K562 (cell line): ENCODE data around the gene HK1. TPM values are rescaled to one million over a fixed set of nuclear protein-coding genes. Genes with fewer than 3 reads are reported as not detected.
A peak's percentile ranks its signal among the peaks of the same experiment; 100 is the strongest.

Source experiments
- ARID2 ChIP-seq: fragments of 450-650 bp; IDR thresholded peaks from 2 replicates; pipeline ENCODE4 v1.6.1; 2017; ENCODE audit warnings: antibody characterized with exemption, mild to moderate bottlenecking
- CBX1 ChIP-seq: sonication (generic); IDR thresholded peaks from 2 replicates; pipeline ENCODE4 v1.6.1; 2016; ENCODE audit warnings: antibody characterized with exemption, low read depth, mild to moderate bottlenecking
- ELF4 ChIP-seq: fragments of 450-650 bp; formaldehyde crosslinking; IDR thresholded peaks from 2 replicates; pipeline ENCODE4 v1.4.0; 2022; ENCODE audit warnings: missing genetic modification characterization
- ELK1 ChIP-seq: sonication (generic); formaldehyde crosslinking; IDR thresholded peaks from 2 replicates; pipeline ENCODE4 v1.8.1; 2022; ENCODE audit warnings: missing genetic modification reagents
- EP300 ChIP-seq: IDR thresholded peaks from 2 replicates; pipeline ENCODE4 v1.6.1; 2012; ENCODE audit warnings: low read length, improper control_type of control experiment
- HBP1 ChIP-seq: fragments of 450-650 bp; formaldehyde crosslinking; IDR thresholded peaks from 2 replicates; pipeline ENCODE4 v1.4.0; 2022; ENCODE audit warnings: missing genetic modification characterization
- HDAC6 ChIP-seq: IDR thresholded peaks from 2 replicates; pipeline ENCODE4 v1.6.1; 2012; ENCODE audit warnings: low read depth, mild to moderate bottlenecking, control low read depth, inconsistent platforms, low read length, moderate library complexity
- HNRNPH1 ChIP-seq: fragments of 200-400 bp; formaldehyde crosslinking; optimal IDR thresholded peaks from 2 replicates; pipeline ENCODE3; 2017; ENCODE audit warnings: low read depth, mild to moderate bottlenecking, low read length, moderate library complexity
- IRF2 ChIP-seq: sonication (generic); formaldehyde crosslinking; IDR thresholded peaks from 2 replicates; pipeline ENCODE4 v1.8.1; 2022; ENCODE audit warnings: mild to moderate bottlenecking, missing genetic modification reagents
- NCOA2 ChIP-seq, 2 experiments: fragments of 450-650 bp; IDR thresholded peaks; 2 replicates each; pipeline ENCODE4 v1.6.1; 2018; ENCODE audit warnings: mild to moderate bottlenecking in 2 of 2, moderate library complexity in 1 of 2; ENCODE audit not compliant: partially characterized antibody in 2 of 2
- NFYB ChIP-seq: IDR thresholded peaks from 2 replicates; pipeline ENCODE4 v1.6.1; 2011; ENCODE audit warnings: mild to moderate bottlenecking, moderate library complexity; ENCODE audit not compliant: insufficient read length; ENCODE audit errors: extremely low read depth
- NR3C1 ChIP-seq: sonication (generic); formaldehyde crosslinking; IDR thresholded peaks from 2 replicates; pipeline ENCODE4 v1.8.1; 2022; ENCODE audit warnings: missing genetic modification reagents
- SOX6 ChIP-seq: fragments of 450-650 bp; IDR thresholded peaks from 2 replicates; pipeline ENCODE4 v1.6.1; 2014; ENCODE audit warnings: mild to moderate bottlenecking
- XRCC3 ChIP-seq: fragments of 450-650 bp; IDR thresholded peaks from 2 replicates; pipeline ENCODE4 v1.6.1; 2017; ENCODE audit warnings: mild to moderate bottlenecking, moderate library complexity
- ZBTB12 ChIP-seq: fragments of 250-450 bp; sonication (Bioruptor Pico); IDR thresholded peaks from 2 replicates; pipeline ENCODE4 v1.4.0; 2020
- ZBTB2 ChIP-seq: fragments of 450-650 bp; IDR thresholded peaks from 2 replicates; pipeline ENCODE4 v1.6.1; 2016; ENCODE audit warnings: antibody characterized with exemption
- ZNF282 ChIP-seq: sonication (generic); formaldehyde crosslinking; IDR thresholded peaks from 2 replicates; pipeline ENCODE4 v1.8.1; 2023; ENCODE audit warnings: missing genetic modification reagents
- ZNF347 ChIP-seq: fragments of 450-650 bp; formaldehyde crosslinking; IDR thresholded peaks from 2 replicates; pipeline ENCODE4 v1.4.0; 2020; ENCODE audit warnings: low read depth, mild to moderate bottlenecking, moderate library complexity
- ZNF408 ChIP-seq: fragments of 250-450 bp; sonication (Bioruptor Pico); IDR thresholded peaks from 2 replicates; pipeline ENCODE4 v1.4.0; 2020; ENCODE audit warnings: low read depth, mild to moderate bottlenecking, moderate library complexity
- ZNF644 ChIP-seq: fragments of 200-800 bp; sonication (Bioruptor generic); IDR thresholded peaks from 2 replicates; pipeline ENCODE4 v1.6.1; 2016; ENCODE audit warnings: low read depth, missing genetic modification characterization, missing compliant biosample characterization
- ZNF707 ChIP-seq: fragments of 250-450 bp; sonication (Bioruptor Pico); conservative IDR thresholded peaks from 2 replicates; pipeline ENCODE4 v1.8.0; 2022; ENCODE audit warnings: inconsistent platforms, mild to moderate bottlenecking, moderate library complexity
- ZNF780A ChIP-seq: fragments of 250-450 bp; sonication (Bioruptor Pico); IDR thresholded peaks from 2 replicates; pipeline ENCODE4 v1.5.0; 2021; ENCODE audit warnings: mild to moderate bottlenecking
- polyA plus RNA-seq, 8 experiments: library from polyadenylated mRNA; depleted of rRNA in 4 of 8; stranded (reverse) in 5 of 8; unstranded in 3 of 8; fragments of >200 nt; fragmentation: Nextera tagmentation in 2 of 8; fragmentation: Illumina TruSeq in 1 of 8; extraction: Ambion mirVana in 2 of 8; extraction: Trizol in 1 of 8; gene quantifications; 2 replicates each; pipeline versions ENCODE4 v1.2.1 to v1.2.3, GENCODE V29; 2011 to 2014; ENCODE audit warnings: inconsistent platforms in 1 of 8, missing spikeins in 1 of 8
- total RNA-seq, 7 experiments: library from RNA; depleted of rRNA in 6 of 7; stranded (reverse); fragments of >200 nt in 6 of 7; fragmentation: Illumina TruSeq in 2 of 7; extraction: Trizol in 2 of 7; gene quantifications; 2 replicates each; pipeline versions ENCODE4 v1.2.1 to v1.2.3, GENCODE V29; 2011 to 2021; ENCODE audit warnings: low replicate concordance in 1 of 7
- TF ChIP-seq, protein P1 (sequence below): fragments of 450-650 bp; IDR thresholded peaks from 2 replicates; pipeline ENCODE4 v1.6.1; 2014; ENCODE audit warnings: low read depth, mild to moderate bottlenecking, moderate library complexity, borderline replicate concordance

The HK1 gene
- total and polyA plus RNA-seq, 9 of the 15 experiments (the other 6 are each of a cell fraction or from before 2014, with no cell fraction given): 29.2 to 444 (median 193) TPM

- TF ChIP-seq ELK1 (CRISPR knock-in tag) (no peak), ARID2 (0 out of 2 replicates have a peak, but pooled peaks have one; percentile 36), ELF4 (CRISPR knock-in tag) (0 out of 2 replicates have a peak, but pooled peaks have one; percentile 58), ZNF707 (CRISPR knock-in tag) (no peak; the same call in 1 of the 2 replicates), HBP1 (CRISPR knock-in tag) (peak; percentile 67), ZNF644 (no peak), EP300 (peak; percentile 49; the same call in 1 of the 2 replicates), NFYB (no peak), SOX6 (peak; percentile 42; the same call in 1 of the 2 replicates), XRCC3 (no peak), ZBTB12 (CRISPR knock-in tag) (no peak), CBX1 (no peak), ZNF780A (no peak), ZNF282 (CRISPR knock-in tag) (no peak), NCOA2 (IDR thresholded peaks at IDR 0.05; ENCODE audit: partially characterized antibody in 2 of 2) (no peak), NR3C1 (no peak), IRF2 (CRISPR knock-in tag) (no peak), ZBTB2 (peak; percentile 53), ZNF347 (CRISPR knock-in tag) (no peak), HNRNPH1 (no peak), ZNF408 (no peak), HDAC6 (no peak)
- TF ChIP-seq, protein P1, sequence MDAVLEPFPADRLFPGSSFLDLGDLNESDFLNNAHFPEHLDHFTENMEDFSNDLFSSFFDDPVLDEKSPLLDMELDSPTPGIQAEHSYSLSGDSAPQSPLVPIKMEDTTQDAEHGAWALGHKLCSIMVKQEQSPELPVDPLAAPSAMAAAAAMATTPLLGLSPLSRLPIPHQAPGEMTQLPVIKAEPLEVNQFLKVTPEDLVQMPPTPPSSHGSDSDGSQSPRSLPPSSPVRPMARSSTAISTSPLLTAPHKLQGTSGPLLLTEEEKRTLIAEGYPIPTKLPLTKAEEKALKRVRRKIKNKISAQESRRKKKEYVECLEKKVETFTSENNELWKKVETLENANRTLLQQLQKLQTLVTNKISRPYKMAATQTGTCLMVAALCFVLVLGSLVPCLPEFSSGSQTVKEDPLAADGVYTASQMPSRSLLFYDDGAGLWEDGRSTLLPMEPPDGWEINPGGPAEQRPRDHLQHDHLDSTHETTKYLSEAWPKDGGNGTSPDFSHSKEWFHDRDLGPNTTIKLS: no peak
Observed at GRCh38 chr10:69334302-69335062, 56.2 kb downstream of the HK1 start (continued).
